ENCODE results near the gene HOXB1. TPM values are rescaled to one million over a fixed set of nuclear protein-coding genes. Genes with fewer than 3 reads are reported as not detected.

Gene HOXB1
- total and polyA plus RNA-seq, 2 of the 13 experiments (the other 11 are each of a cell fraction or from before 2014, with no cell fraction given), result not detected

GRCh38 chr17:48567209-48567608, 36.4 kb upstream of the HOXB1 start:
- in situ Hi-C loops (cut with HindIII; ENCODE audit: extremely low pct_ligation_motif_present, low pct_unique_long_range_greater_than_20kb), result no loop called here
- Histone ChIP-seq H3K36me3 (replicated peaks in 1 of 2; ENCODE audit: control insufficient read depth in 1 of 2, insufficient read depth in 2 of 2, low read length in 2 of 2) (no peaks in the 10 kb centered on the region), H3K9ac (ENCODE audit: insufficient read depth, low read depth, low read length) (no peak overlapping the region), H3K4me2 (ENCODE audit: low read depth, low read length) (no peak overlapping the region), H4K20me1 (ENCODE audit: insufficient read depth, low read length) (0 out of 2 replicates have a peak, but pooled peaks cover 4% of the 10 kb centered on the region), H3K9me3 (ENCODE audit: low read length) (no peaks in the 10 kb centered on the region), H3K79me2 (ENCODE audit: insufficient read depth, low read length) (no peaks in the 10 kb centered on the region), H3K27ac (ENCODE audit: extremely low read length, insufficient read depth, low read length) (no peak overlapping the region), H3K4me3 (replicated peaks in 1 of 3; ENCODE audit: insufficient read depth in 1 of 3, low read depth in 2 of 3, low read length in 3 of 3) (no peak overlapping the region), H2AFZ (ENCODE audit: low read length) (no peak overlapping the region), H3K27me3 (ENCODE audit: control insufficient read depth in 1 of 2, insufficient read depth in 2 of 2, low read length in 2 of 2) (peaks cover 12 to 95% of the 10 kb centered on the region in 2 experiments), H3K4me1 (ENCODE audit: insufficient read depth, low read length) (no peaks in the 10 kb centered on the region)
- TF ChIP-seq GATAD2A (CRISPR knock-in tag; IDR thresholded peaks at IDR 0.05) (no peak), ZBTB38 (CRISPR knock-in tag; IDR thresholded peaks at IDR 0.05) (no peak), ZNF678 (CRISPR knock-in tag; IDR thresholded peaks at IDR 0.05) (no peak)
- FAIRE-seq, result no peak
- intact Hi-C loops (cut with micrococcal nuclease; ENCODE audit: unreplicated experiment), result no loop called here
- CTCF ChIA-PET (ENCODE audit: low intra/inter-chr PET ratio, low total read pairs), result no interaction called here
- 3% methylated on average over 5 of the region's 6 CpGs for WGBS (ENCODE audit: low lambda C conversion rate)
- BruUV-seq (replicated peaks), result no TSS peak
- DNase-seq (ENCODE audit: low spot score), result no peak
- ATAC-seq, result no peak
- POLR2A ChIA-PET, result no interaction called here

- H3K27ac ChIP-seq (ENCODE audit: extremely low read length, insufficient read depth, low read length), result no peak overlapping the region
- no peak overlapping the region for H3K4me3 ChIP-seq (replicated peaks in 1 of 3; ENCODE audit: insufficient read depth in 1 of 3, low read depth in 2 of 3, low read length in 3 of 3)
- ChIA-PET CTCF (ENCODE audit: low intra/inter-chr PET ratio, low total read pairs) (no interaction called here), POLR2A (no interaction called here)
- no peak for FAIRE-seq
- no TSS peak for BruUV-seq (replicated peaks)
- H3K79me2 ChIP-seq (ENCODE audit: insufficient read depth, low read length), result no peaks in the 10 kb centered on the region
- in situ Hi-C loops (cut with HindIII; ENCODE audit: extremely low pct_ligation_motif_present, low pct_unique_long_range_greater_than_20kb), result no loop called here
- 0 out of 2 replicates have a peak, but pooled peaks cover 4% of the 10 kb centered on the region for H4K20me1 ChIP-seq (ENCODE audit: insufficient read depth, low read length)
- WGBS (ENCODE audit: low lambda C conversion rate), result 0% methylated on average over 2 of the region's 2 CpGs
- ATAC-seq, result no peak
- H3K9me3 ChIP-seq (ENCODE audit: low read length), result no peaks in the 10 kb centered on the region
- H3K36me3 ChIP-seq (replicated peaks in 1 of 2; ENCODE audit: control insufficient read depth in 1 of 2, insufficient read depth in 2 of 2, low read length in 2 of 2), result no peaks in the 10 kb centered on the region
- H3K9ac ChIP-seq (ENCODE audit: insufficient read depth, low read depth, low read length), result no peak overlapping the region
- H2AFZ ChIP-seq (ENCODE audit: low read length), result no peak overlapping the region
- H3K27me3 ChIP-seq (ENCODE audit: control insufficient read depth in 1 of 2, insufficient read depth in 2 of 2, low read length in 2 of 2), result peaks cover 12 to 95% of the 10 kb centered on the region in 2 experiments
- intact Hi-C loops (cut with micrococcal nuclease; ENCODE audit: unreplicated experiment), result no loop called here
- no peak overlapping the region for H3K4me2 ChIP-seq (ENCODE audit: low read depth, low read length)
- H3K4me1 ChIP-seq (ENCODE audit: insufficient read depth, low read length), result no peaks in the 10 kb centered on the region
- no peak for DNase-seq (ENCODE audit: low spot score)
- no peak for TF ChIP-seq ZZZ3 (CRISPR knock-in tag; IDR thresholded peaks at IDR 0.05; ENCODE audit: borderline replicate concordance)
- no peak for TF ChIP-seq ZNF503 (CRISPR knock-in tag; IDR thresholded peaks at IDR 0.05)
- TF ChIP-seq MED13 (CRISPR knock-in tag; IDR thresholded peaks at IDR 0.05), result no peak
- TF ChIP-seq ZNF3 (CRISPR knock-in tag; IDR thresholded peaks at IDR 0.05), result no peak
- TF ChIP-seq FOXP1 (IDR thresholded peaks at IDR 0.05), result no peak
- TF ChIP-seq FOXP1 (CRISPR knock-in tag; IDR thresholded peaks at IDR 0.05), result no peak
- no peak for TF ChIP-seq ISX (CRISPR knock-in tag; conservative IDR thresholded peaks at IDR 0.05)
- TF ChIP-seq SALL2 (CRISPR knock-in tag; IDR thresholded peaks at IDR 0.05), result no peak
- no peak for TF ChIP-seq ZNF460 (CRISPR knock-in tag; IDR thresholded peaks at IDR 0.05; ENCODE audit: borderline replicate concordance)
- no peak for TF ChIP-seq GTF2F1 (IDR thresholded peaks at IDR 0.05; ENCODE audit: low read length)
- no peak for TF ChIP-seq AFF4 (CRISPR knock-in tag; IDR thresholded peaks at IDR 0.05)
- TF ChIP-seq ZFP37 (CRISPR knock-in tag; IDR thresholded peaks at IDR 0.05; ENCODE audit: borderline replicate concordance), result no peak
These were observed 35.9 kb upstream of the HOXB1 start for GRCh38 chr17:48566717-48567116.
